Measurements from ENCODE around the gene SLC25A10.

The SLC25A10 gene

DNA sequence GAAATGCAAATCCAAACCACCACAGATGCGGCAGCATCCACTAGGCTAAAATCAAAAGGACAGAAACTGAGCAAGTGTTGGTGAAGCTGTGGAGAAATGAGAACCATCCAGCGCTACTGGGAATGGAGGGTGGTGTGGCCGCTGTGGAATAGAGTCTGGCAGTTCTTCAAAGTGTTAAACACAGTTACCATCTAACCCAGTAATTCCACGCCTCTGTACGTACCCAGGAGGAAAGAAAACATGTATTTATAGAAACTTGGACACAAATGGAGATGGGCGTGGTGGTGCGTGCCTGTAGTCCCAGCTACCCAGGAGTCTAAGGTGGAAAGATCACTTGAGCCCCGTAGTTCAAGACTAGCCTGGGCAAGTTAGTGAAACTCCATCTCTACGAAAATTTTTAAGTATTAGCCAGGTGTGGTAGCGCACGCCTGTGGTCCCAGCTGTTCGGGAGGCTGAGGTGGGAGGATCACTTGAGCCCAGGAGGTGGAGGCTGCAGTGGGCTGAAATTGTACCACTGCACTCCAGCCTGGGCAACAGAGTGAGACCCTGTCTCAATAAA lies 11.6 kb downstream of the SLC25A10 start:
- Histone ChIP-seq H3K4me1 (ENCODE audit: control insufficient read depth, insufficient read depth, low read length) (peaks cover 7% of the 10 kb centered on the region), H3K27ac (ENCODE audit: insufficient read depth, low read depth, low read length, poor library complexity, severe bottlenecking) (no peak overlapping the region), H3K27me3 (ENCODE audit: control insufficient read depth, insufficient read depth, low read length, poor library complexity, severe bottlenecking) (no peaks in the 10 kb centered on the region), H3K36me3 (ENCODE audit: control insufficient read depth, insufficient read depth, low read length) (no peaks in the 10 kb centered on the region), H3K9me3 (ENCODE audit: control insufficient read depth, low read length) (no peaks in the 10 kb centered on the region), H3K4me3 (ENCODE audit: insufficient read depth, low read depth, low read length) (no peak overlapping the region)
- 89 to 95% methylated on average over 12 of the region's 12 CpGs for WGBS, 2 experiments

DNA sequence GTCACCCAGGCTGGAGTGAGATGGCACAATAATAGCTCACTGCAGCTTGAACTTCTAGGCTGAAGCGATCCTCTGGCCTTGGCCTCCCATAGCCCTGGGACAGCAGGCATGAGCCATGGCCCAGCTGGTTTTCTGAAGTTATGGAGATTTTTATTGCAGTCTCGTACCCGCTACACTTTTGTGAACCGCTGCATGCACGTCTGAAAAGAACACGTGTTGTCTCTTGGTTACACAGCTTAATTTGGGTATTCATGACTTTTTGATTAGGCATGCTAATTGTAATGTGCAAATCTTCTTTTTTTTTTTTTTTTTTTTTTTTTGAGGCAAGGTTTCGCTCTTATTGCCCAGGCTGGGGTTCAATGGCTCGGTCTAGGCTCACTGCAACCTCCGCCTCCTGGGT lies 13.4 kb downstream of the SLC25A10 start:
- H3K27me3 ChIP-seq (ENCODE audit: control insufficient read depth, insufficient read depth, low read length, poor library complexity, severe bottlenecking) = no peaks in the 10 kb centered on the region
- no peaks in the 10 kb centered on the region for H3K36me3 ChIP-seq (ENCODE audit: control insufficient read depth, insufficient read depth, low read length)
- 91 to 94% methylated on average over 9 of the region's 9 CpGs for WGBS, 2 experiments
- no peak overlapping the region for H3K27ac ChIP-seq (ENCODE audit: insufficient read depth, low read depth, low read length, poor library complexity, severe bottlenecking)
- peaks cover 3% of the 10 kb centered on the region for H3K4me1 ChIP-seq (ENCODE audit: control insufficient read depth, insufficient read depth, low read length)
- H3K9me3 ChIP-seq (ENCODE audit: control insufficient read depth, low read length) = no peaks in the 10 kb centered on the region
- H3K4me3 ChIP-seq (ENCODE audit: insufficient read depth, low read depth, low read length) = no peak overlapping the region

DNA sequence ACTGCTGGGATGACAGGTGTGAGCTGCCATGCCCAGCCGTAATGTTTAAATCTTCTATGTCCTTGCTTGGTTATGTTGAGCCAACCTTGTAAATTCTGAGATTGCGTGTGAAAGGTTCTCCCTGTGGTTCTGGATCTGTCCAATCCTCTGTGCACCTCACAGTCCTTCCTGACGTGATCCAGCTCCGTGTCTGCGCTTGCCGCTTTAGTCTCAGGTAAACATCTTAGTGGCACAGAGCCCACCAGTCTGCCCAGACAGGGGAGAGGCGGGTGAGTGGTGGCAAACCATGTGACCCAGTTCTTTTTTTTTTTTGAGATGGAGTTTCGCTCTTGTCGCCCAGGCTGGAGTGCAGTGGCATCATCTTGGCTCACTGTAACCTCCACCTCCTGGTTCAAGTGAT lies 13.9 kb downstream of the SLC25A10 start:
- no peaks in the 10 kb centered on the region for H3K9me3 ChIP-seq (ENCODE audit: control insufficient read depth, low read length)
- H3K27me3 ChIP-seq (ENCODE audit: control insufficient read depth, insufficient read depth, low read length, poor library complexity, severe bottlenecking) = no peaks in the 10 kb centered on the region
- no peaks in the 10 kb centered on the region for H3K36me3 ChIP-seq (ENCODE audit: control insufficient read depth, insufficient read depth, low read length)
- WGBS, 2 experiments = 89 to 93% methylated on average over 9 of the region's 9 CpGs
- H3K4me1 ChIP-seq (ENCODE audit: control insufficient read depth, insufficient read depth, low read length) = no peaks in the 10 kb centered on the region
- no peak overlapping the region for H3K4me3 ChIP-seq (ENCODE audit: insufficient read depth, low read depth, low read length)
- no peak overlapping the region for H3K27ac ChIP-seq (ENCODE audit: insufficient read depth, low read depth, low read length, poor library complexity, severe bottlenecking)

DNA sequence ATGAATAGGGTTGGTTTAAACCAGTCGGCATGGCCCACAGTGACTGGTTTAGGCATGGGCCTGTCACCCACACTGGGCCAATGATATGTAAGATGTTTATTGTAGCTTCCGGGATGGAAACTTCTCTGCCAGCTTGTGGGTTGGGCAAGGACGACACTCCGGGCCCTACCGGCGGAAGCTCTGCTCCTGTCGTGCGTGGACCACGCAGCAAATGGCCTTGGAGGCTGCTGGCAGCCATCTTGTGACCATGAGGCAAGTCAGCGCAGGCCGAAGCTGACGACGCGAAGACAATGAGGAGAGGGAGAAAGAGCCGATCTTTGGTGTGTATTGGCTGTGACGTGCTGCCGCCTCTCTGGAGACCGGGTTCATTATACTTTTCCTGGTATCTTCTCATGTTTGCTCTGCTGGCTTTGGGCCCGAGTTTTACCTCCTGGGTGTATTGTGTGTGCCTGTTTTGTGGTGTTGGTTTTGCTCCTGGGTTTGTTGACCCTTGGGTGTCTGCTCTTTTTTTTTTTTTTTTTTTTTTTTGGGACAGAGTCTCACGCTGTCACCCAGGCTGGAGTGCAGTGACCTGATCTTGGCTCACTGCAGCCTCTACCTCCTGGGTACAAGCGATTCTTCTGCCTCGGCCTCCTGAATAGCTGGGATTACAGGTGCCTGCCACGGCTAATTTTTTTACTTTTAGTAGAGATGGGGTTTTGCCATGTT lies 15.4 kb downstream of the SLC25A10 start:
- Histone ChIP-seq H3K27me3 (ENCODE audit: control insufficient read depth, insufficient read depth, low read length, poor library complexity, severe bottlenecking) (peaks cover under 1% of the 10 kb centered on the region), H3K4me3 (ENCODE audit: insufficient read depth, low read depth, low read length) (no peak overlapping the region), H3K36me3 (ENCODE audit: control insufficient read depth, insufficient read depth, low read length) (no peaks in the 10 kb centered on the region), H3K4me1 (ENCODE audit: control insufficient read depth, insufficient read depth, low read length) (peaks cover 3% of the 10 kb centered on the region), H3K9me3 (ENCODE audit: control insufficient read depth, low read length) (no peaks in the 10 kb centered on the region), H3K27ac (ENCODE audit: insufficient read depth, low read depth, low read length, poor library complexity, severe bottlenecking) (no peak overlapping the region)
- 93 to 95% methylated on average over 23 of the region's 23 CpGs for WGBS, 2 experiments

DNA sequence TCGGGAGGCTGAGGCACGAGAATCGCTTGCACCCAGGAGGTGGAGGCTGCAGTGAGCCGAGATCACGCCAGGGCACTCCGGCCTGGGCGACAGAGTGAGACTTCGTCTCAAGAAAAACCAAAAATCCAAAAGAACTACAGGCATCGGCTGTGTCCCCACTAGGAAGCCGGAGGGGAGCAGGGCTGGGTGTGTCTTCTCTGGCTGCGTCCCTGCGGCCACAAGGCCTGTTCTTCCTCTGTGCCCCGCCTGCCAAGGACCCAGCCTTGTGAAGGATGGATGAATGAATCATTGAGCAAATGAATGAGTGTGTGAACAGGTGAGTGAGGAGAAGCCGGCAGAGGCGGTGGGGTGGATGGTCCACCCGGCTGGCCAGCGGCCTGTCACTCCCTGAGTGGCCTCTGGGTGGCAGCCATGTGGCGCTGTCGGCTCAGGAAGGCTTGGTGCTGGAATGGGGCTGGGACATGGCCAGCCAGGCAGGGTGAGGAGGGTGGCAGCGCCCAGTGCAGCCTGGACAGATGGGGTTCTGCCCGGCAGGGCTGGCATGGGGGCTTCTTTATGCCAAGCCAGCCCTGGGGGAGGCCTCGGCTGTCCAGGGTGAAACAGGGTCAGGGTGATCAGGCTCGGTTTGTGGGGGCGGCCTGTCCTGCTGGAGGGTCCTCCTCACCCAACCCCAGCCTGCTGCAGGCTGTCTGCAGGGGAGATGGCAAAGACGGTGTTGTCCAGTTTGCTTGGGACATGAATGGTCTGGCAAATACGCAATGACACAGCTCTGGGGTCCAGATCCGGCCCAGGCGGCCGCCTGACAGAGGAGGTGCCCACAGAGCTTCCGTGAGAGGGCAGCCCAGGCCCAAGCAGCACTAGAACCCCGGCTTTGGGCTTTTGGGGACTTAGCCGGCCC lies 21.7 kb downstream of the SLC25A10 start:
- WGBS, 2 experiments = 52 to 53% methylated on average over 32 of the region's 32 CpGs
- H3K27me3 ChIP-seq (ENCODE audit: control insufficient read depth, insufficient read depth, low read length, poor library complexity, severe bottlenecking) = peaks cover 13% of the 10 kb centered on the region

DNA sequence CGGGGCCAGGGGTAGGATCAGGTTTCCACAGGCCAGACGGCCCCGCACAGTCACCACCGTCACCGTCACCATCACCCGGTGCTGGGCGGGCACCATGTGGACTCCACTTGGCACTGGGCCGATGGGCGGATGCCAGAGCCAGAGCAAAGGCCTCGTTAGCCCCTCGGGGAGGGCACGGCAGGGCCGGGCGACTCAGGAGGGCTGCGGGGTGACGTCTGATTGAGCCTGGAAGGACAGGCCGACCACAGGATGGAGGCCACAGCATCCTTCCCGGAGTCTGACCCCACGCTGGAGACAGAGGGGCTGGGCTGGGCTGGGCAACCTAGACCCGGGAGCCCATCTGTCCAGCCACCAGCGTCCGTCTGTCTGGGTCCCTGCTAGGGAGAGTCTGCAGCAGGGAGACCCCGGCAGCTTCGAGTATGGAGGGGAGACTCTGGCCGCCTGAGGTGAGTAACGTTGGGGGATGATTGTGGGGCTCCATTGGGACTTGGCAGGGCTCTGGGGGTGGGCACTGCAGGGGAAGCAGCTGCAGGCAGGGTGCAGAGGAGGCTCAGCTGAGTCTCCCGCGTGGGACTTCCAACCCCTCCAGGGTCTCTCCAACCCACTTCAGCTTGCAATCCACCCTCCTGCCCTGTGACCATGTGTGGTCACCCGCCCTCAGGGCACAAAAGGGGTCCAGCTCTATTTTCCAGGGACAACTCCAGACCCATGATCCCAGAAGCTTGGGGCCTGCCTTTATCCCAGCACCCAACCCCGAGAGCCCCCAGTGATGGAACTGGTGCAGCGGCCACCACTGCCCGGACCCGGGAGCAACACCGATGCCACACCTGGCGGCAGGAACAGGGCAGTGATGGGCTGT lies 22.6 kb downstream of the SLC25A10 start:
- H3K27me3 ChIP-seq (ENCODE audit: control insufficient read depth, insufficient read depth, low read length, poor library complexity, severe bottlenecking) = peaks cover 13% of the 10 kb centered on the region
- WGBS, 2 experiments = 92 to 93% methylated on average over 35 of the region's 35 CpGs
- H3K36me3 ChIP-seq (ENCODE audit: control insufficient read depth, insufficient read depth, low read length) = no peaks in the 10 kb centered on the region

More for the DNA sequence above, 21.7 kb downstream of the SLC25A10 start:
- Histone ChIP-seq H3K9me3 (ENCODE audit: control insufficient read depth, low read length) (no peaks in the 10 kb centered on the region), H3K4me3 (ENCODE audit: insufficient read depth, low read depth, low read length) (no peak overlapping the region), H3K4me1 (ENCODE audit: control insufficient read depth, insufficient read depth, low read length) (peaks cover 3% of the 10 kb centered on the region), H3K36me3 (ENCODE audit: control insufficient read depth, insufficient read depth, low read length) (no peaks in the 10 kb centered on the region), H3K27ac (ENCODE audit: insufficient read depth, low read depth, low read length, poor library complexity, severe bottlenecking) (no peak overlapping the region)

DNA sequence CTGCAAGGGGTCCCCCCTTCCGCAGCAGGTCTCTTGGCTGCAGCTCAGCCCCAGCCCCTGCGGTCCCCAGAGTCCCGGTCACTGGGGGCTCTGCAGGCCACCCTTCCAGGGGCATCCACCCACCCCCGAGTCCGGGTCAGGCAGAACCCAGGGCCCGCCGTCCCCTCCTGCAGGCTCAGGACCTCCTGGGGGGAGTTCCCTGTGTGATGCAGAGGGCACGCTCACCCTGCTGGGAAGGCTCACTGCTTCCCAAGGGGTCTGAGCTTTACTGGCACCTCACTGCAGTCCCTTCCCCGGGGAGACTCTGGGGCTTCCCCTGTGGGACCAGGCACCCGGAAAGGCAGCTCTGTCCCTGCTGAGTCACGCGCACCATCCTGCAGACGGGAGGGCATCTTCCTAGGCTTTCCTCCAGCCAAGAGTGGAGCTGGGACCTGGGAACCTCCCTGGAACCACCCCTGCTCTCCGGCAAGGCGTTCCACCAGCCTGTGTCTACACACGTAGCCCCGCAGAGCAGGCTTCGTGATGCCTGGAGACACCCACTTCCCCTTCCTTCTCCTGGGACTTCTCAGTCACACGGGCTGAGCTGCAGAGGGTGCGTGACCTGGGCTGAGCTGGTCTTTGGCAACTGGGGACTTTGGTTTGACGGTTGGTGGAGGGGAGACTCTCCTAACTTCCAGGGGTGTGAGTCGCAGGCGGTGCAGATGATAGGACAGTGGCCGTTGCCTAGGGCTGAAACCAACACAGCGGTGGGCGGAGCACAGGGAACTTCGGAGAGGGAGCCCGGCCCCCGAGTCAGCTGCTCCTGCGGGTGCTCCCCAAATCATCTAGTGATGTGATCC lies 23.4 kb downstream of the SLC25A10 start:
- Histone ChIP-seq H3K27me3 (ENCODE audit: control insufficient read depth, insufficient read depth, low read length, poor library complexity, severe bottlenecking) (peaks cover 13% of the 10 kb centered on the region), H3K4me3 (ENCODE audit: insufficient read depth, low read depth, low read length) (no peak overlapping the region), H3K9me3 (ENCODE audit: control insufficient read depth, low read length) (no peaks in the 10 kb centered on the region), H3K36me3 (ENCODE audit: control insufficient read depth, insufficient read depth, low read length) (no peaks in the 10 kb centered on the region), H3K27ac (ENCODE audit: insufficient read depth, low read depth, low read length, poor library complexity, severe bottlenecking) (no peak overlapping the region), H3K4me1 (ENCODE audit: control insufficient read depth, insufficient read depth, low read length) (peaks cover 3% of the 10 kb centered on the region)
- WGBS, 2 experiments = 72 to 73% methylated on average over 30 of the region's 30 CpGs

More for the DNA sequence above, 22.6 kb downstream of the SLC25A10 start:
- no peaks in the 10 kb centered on the region for H3K9me3 ChIP-seq (ENCODE audit: control insufficient read depth, low read length)
- H3K4me3 ChIP-seq (ENCODE audit: insufficient read depth, low read depth, low read length) = no peak overlapping the region
- no peak overlapping the region for H3K27ac ChIP-seq (ENCODE audit: insufficient read depth, low read depth, low read length, poor library complexity, severe bottlenecking)
- H3K4me1 ChIP-seq (ENCODE audit: control insufficient read depth, insufficient read depth, low read length) = peaks cover 3% of the 10 kb centered on the region

DNA sequence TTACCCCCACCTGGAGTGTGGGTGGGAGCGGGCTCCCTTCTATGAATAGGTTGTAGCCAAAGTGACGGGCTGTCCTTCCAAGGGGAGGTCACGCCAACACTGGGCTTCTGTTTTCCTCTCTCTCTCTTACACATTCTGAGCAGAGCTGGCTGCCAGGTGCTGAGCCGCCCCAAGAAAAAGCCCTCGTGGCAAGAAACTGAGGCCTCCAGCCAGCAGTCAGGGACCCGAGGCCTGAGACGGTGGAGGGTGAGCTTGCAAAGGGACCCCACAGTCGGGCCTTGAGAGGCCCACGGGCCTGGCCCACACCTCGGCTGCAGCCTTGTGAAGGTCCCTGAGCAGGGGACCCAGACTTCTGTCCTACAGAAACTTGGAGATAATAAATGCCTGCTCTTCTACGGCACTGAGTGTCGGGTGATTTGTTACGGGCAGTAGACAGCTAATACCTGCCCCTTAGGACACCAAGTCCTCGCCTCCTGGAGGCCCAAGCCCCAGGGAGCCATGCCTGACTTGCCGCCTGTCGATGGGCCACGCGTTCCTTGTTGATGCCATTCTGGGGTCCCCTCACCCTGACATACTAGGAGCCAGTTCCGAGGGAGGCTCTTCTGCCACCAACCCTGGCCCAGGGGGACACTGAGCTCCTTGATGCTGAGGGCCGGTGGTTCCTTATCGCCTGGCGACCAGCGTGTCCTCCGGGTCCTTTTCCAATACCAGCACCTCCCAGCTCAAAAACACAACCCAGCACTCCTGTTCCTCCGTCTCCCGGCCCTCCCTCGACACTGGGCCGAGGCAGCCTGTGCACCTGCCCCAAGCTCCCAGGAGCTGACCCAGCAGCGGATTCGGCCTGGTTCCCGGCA lies 26.1 kb downstream of the SLC25A10 start:
- no peaks in the 10 kb centered on the region for H3K9me3 ChIP-seq (ENCODE audit: control insufficient read depth, low read length)
- H3K36me3 ChIP-seq (ENCODE audit: control insufficient read depth, insufficient read depth, low read length) = no peaks in the 10 kb centered on the region
- peaks cover 6% of the 10 kb centered on the region for H3K27me3 ChIP-seq (ENCODE audit: control insufficient read depth, insufficient read depth, low read length, poor library complexity, severe bottlenecking)
- no peak overlapping the region for H3K4me3 ChIP-seq (ENCODE audit: insufficient read depth, low read depth, low read length)
- 93% methylated on average over 31 of the region's 31 CpGs for WGBS, 2 experiments
- H3K4me1 ChIP-seq (ENCODE audit: control insufficient read depth, insufficient read depth, low read length) = no peaks in the 10 kb centered on the region
- H3K27ac ChIP-seq (ENCODE audit: insufficient read depth, low read depth, low read length, poor library complexity, severe bottlenecking) = no peak overlapping the region

Measured in ectodermal cell (in vitro differentiated cells).